ENCODE data around the gene GRID1. TPM values are rescaled to one million over a fixed set of nuclear protein-coding genes. Genes with fewer than 3 reads are reported as not detected.
A peak's percentile ranks its signal among the peaks of the same experiment; 100 is the strongest.

GRID1 gene
- polyA plus RNA-seq, 1 donor (not counting 4 experiments of a cell fraction or from before 2014, with no cell fraction given), result 0.01 TPM

DNA sequence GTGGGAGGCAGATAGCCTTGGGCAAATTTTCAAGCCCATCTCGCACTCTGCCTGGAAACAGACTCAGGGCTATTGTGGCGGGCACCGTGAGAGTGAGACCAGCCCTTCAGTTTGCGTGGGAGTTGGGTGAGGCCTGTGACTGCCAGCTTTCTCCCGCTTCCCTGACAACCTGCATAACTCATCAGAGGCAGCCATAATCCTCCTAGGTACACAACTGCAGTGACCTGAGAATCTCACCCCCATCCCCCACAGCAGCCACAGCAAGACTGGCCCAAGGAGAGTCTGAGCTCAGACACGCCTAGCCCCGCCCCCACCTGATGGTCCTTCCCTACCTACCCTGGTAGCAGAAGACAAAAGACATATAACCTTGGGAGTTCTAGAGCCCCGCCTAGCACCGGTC, 275.4 kb downstream of the GRID1 start:
- no peak overlapping the region for H3K4me3 ChIP-seq (ENCODE audit: control insufficient read depth in 2 of 3, extremely low read depth in 1 of 3, insufficient read depth in 2 of 3, low read depth in 1 of 3, low read length in 3 of 3)
- no peaks in the 10 kb centered on the region for H3K79me2 ChIP-seq (ENCODE audit: control insufficient read depth, insufficient read depth, low read length)
- H2AFZ ChIP-seq (ENCODE audit: control insufficient read depth, low read length), result no peak overlapping the region
- FAIRE-seq (no peak), DNase-seq (ENCODE audit: low read depth, low spot score) (no peak)
- TF ChIP-seq, protein P1, sequence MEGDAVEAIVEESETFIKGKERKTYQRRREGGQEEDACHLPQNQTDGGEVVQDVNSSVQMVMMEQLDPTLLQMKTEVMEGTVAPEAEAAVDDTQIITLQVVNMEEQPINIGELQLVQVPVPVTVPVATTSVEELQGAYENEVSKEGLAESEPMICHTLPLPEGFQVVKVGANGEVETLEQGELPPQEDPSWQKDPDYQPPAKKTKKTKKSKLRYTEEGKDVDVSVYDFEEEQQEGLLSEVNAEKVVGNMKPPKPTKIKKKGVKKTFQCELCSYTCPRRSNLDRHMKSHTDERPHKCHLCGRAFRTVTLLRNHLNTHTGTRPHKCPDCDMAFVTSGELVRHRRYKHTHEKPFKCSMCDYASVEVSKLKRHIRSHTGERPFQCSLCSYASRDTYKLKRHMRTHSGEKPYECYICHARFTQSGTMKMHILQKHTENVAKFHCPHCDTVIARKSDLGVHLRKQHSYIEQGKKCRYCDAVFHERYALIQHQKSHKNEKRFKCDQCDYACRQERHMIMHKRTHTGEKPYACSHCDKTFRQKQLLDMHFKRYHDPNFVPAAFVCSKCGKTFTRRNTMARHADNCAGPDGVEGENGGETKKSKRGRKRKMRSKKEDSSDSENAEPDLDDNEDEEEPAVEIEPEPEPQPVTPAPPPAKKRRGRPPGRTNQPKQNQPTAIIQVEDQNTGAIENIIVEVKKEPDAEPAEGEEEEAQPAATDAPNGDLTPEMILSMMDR (optimal IDR thresholded peaks at IDR 0.05 in 1 of 3, IDR thresholded peaks at IDR 0.05 in 1 of 3, conservative IDR thresholded peaks at IDR 0.05 in 1 of 3; ENCODE audit: extremely low read depth in 1 of 3, insufficient read depth in 2 of 3, low read length in 3 of 3), result no peak
- no peak for TF ChIP-seq EZH2 (IDR thresholded peaks at IDR 0.05; ENCODE audit: low read length)
- no peaks in the 10 kb centered on the region for H3K27me3 ChIP-seq (ENCODE audit: control insufficient read depth, extremely low read depth, insufficient read depth, low read length)
- no peak overlapping the region for H3K27ac ChIP-seq (ENCODE audit: control insufficient read depth, insufficient read depth, low read length)
- no peak overlapping the region for H3K9ac ChIP-seq (ENCODE audit: control insufficient read depth, extremely low read depth, insufficient read depth, low read length)
- no peak overlapping the region for H3K4me2 ChIP-seq (ENCODE audit: control insufficient read depth, extremely low read depth, insufficient read depth, low read depth, low read length)
- no peaks in the 10 kb centered on the region for H3K9me3 ChIP-seq (ENCODE audit: control insufficient read depth, low read depth, low read length)
- H3K36me3 ChIP-seq (ENCODE audit: control insufficient read depth in 2 of 2, extremely low read depth in 1 of 2, insufficient read depth in 2 of 2, low read length in 2 of 2), result no peaks in the 10 kb centered on the region
- H4K20me1 ChIP-seq (ENCODE audit: control insufficient read depth, extremely low read depth, insufficient read depth, low read length), result no peaks in the 10 kb centered on the region
- H3K9me1 ChIP-seq (ENCODE audit: control insufficient read depth, extremely low read depth, insufficient read depth, low read length), result no peaks in the 10 kb centered on the region
- dilution Hi-C loops (cut with MboI; ENCODE audit: extremely low pct_ligation_motif_present, low sequenced_read_pairs), result no loop called here
- no peaks in the 10 kb centered on the region for H3K4me1 ChIP-seq (ENCODE audit: control insufficient read depth, extremely low read depth, insufficient read depth, low read length)

DNA sequence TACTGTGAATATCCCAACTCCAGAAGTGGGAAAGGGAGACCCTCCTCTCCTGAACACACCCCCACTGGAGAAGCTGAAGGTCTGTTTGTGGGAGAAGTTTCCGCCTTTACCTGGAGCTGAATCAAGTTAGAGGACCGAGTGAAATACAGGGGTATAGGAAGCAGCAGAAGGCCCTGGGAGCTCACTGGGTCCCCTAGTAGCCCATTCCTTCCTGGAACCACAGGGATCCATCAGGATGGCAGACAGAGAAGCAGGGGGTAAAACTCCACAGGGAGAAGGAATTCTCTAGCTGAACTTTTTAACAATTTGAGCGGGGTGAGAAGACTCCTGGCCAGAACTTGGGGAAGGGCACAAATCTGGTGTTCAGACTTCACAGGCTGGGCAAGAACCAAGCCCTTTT, 275.8 kb downstream of the GRID1 start:
- no peak overlapping the region for H3K4me3 ChIP-seq (ENCODE audit: control insufficient read depth in 2 of 3, extremely low read depth in 1 of 3, insufficient read depth in 2 of 3, low read depth in 1 of 3, low read length in 3 of 3)
- H2AFZ ChIP-seq (ENCODE audit: control insufficient read depth, low read length), result no peak overlapping the region
- H3K27me3 ChIP-seq (ENCODE audit: control insufficient read depth, extremely low read depth, insufficient read depth, low read length), result no peaks in the 10 kb centered on the region
- FAIRE-seq (no peak), DNase-seq (ENCODE audit: low read depth, low spot score) (no peak)
- no peaks in the 10 kb centered on the region for H3K79me2 ChIP-seq (ENCODE audit: control insufficient read depth, insufficient read depth, low read length)
- H3K4me2 ChIP-seq (ENCODE audit: control insufficient read depth, extremely low read depth, insufficient read depth, low read depth, low read length), result no peak overlapping the region
- H3K27ac ChIP-seq (ENCODE audit: control insufficient read depth, insufficient read depth, low read length), result no peak overlapping the region
- no peak for TF ChIP-seq EZH2 (IDR thresholded peaks at IDR 0.05; ENCODE audit: low read length)
- TF ChIP-seq, protein P1 (optimal IDR thresholded peaks at IDR 0.05 in 1 of 3, IDR thresholded peaks at IDR 0.05 in 1 of 3, conservative IDR thresholded peaks at IDR 0.05 in 1 of 3; ENCODE audit: extremely low read depth in 1 of 3, insufficient read depth in 2 of 3, low read length in 3 of 3), result peak in 1 of 3 experiments; percentile 17
- dilution Hi-C loops (cut with MboI; ENCODE audit: extremely low pct_ligation_motif_present, low sequenced_read_pairs), result no loop called here
- no peaks in the 10 kb centered on the region for H3K36me3 ChIP-seq (ENCODE audit: control insufficient read depth in 2 of 2, extremely low read depth in 1 of 2, insufficient read depth in 2 of 2, low read length in 2 of 2)
- H3K9me3 ChIP-seq (ENCODE audit: control insufficient read depth, low read depth, low read length), result no peaks in the 10 kb centered on the region
- H4K20me1 ChIP-seq (ENCODE audit: control insufficient read depth, extremely low read depth, insufficient read depth, low read length), result no peaks in the 10 kb centered on the region
- H3K4me1 ChIP-seq (ENCODE audit: control insufficient read depth, extremely low read depth, insufficient read depth, low read length), result no peaks in the 10 kb centered on the region
- no peak overlapping the region for H3K9ac ChIP-seq (ENCODE audit: control insufficient read depth, extremely low read depth, insufficient read depth, low read length)
- no peaks in the 10 kb centered on the region for H3K9me1 ChIP-seq (ENCODE audit: control insufficient read depth, extremely low read depth, insufficient read depth, low read length)
